ENCODE data around the gene MYO5B.

The MYO5B gene

GRCh38 chr18:49976001-49976400 lies 218.9 kb downstream of the MYO5B start:
- Histone ChIP-seq H3K4me3 (ENCODE audit: low read length) (no peak overlapping the region), H3F3A (ENCODE audit: insufficient read depth, low read length) (no peaks in the 10 kb centered on the region), H3K4me2 (ENCODE audit: low read depth, low read length) (no peak overlapping the region), H3K9me2 (replicated peaks; ENCODE audit: insufficient read depth, low read length) (no peaks in the 10 kb centered on the region), H3K36me3 (replicated peaks; ENCODE audit: insufficient read depth, low read length) (no peaks in the 10 kb centered on the region; the same call in 1 of the 2 replicates), H3K4me1 (ENCODE audit: low read length) (no peaks in the 10 kb centered on the region), H3K27me3 (replicated peaks; ENCODE audit: insufficient read depth, low read length) (no peaks in the 10 kb centered on the region), H3K9ac (ENCODE audit: low read length) (no peak overlapping the region), H4K20me1 (ENCODE audit: insufficient read depth, low read length) (no peaks in the 10 kb centered on the region), H3K9me3 (replicated peaks; ENCODE audit: insufficient read depth, low read length) (no peaks in the 10 kb centered on the region), H3K79me2 (ENCODE audit: low read length) (no peaks in the 10 kb centered on the region), H3K27ac (ENCODE audit: low read length) (no peak overlapping the region), H2AFZ (ENCODE audit: low read length) (no peak overlapping the region)
- no peak for TF ChIP-seq CTCF (IDR thresholded peaks at IDR 0.05; ENCODE audit: low read length)
- no peak for TF ChIP-seq EZH2phosphoT487 (IDR thresholded peaks at IDR 0.05; ENCODE audit: low read length)
- TF ChIP-seq EZH2 (optimal IDR thresholded peaks at IDR 0.05; ENCODE audit: low read depth, low read length): no peak
- DNase-seq: no peak

- no peaks in the 10 kb centered on the region; the same call in 1 of the 2 replicates for H3K36me3 ChIP-seq (replicated peaks; ENCODE audit: insufficient read depth, low read length)
- no peak for DNase-seq
- no peaks in the 10 kb centered on the region for H3K9me3 ChIP-seq (replicated peaks; ENCODE audit: insufficient read depth, low read length)
- no peak overlapping the region for H3K4me2 ChIP-seq (ENCODE audit: low read depth, low read length)
- no peak for TF ChIP-seq EZH2phosphoT487 (IDR thresholded peaks at IDR 0.05; ENCODE audit: low read length)
- no peak for TF ChIP-seq CTCF (IDR thresholded peaks at IDR 0.05; ENCODE audit: low read length)
- no peak for TF ChIP-seq EZH2 (optimal IDR thresholded peaks at IDR 0.05; ENCODE audit: low read depth, low read length)
- H3K79me2 ChIP-seq (ENCODE audit: low read length): no peaks in the 10 kb centered on the region
- H3K4me1 ChIP-seq (ENCODE audit: low read length): no peaks in the 10 kb centered on the region
- H2AFZ ChIP-seq (ENCODE audit: low read length): no peak overlapping the region
- H3F3A ChIP-seq (ENCODE audit: insufficient read depth, low read length): no peaks in the 10 kb centered on the region
- H3K9ac ChIP-seq (ENCODE audit: low read length): no peak overlapping the region
- no peaks in the 10 kb centered on the region for H3K27me3 ChIP-seq (replicated peaks; ENCODE audit: insufficient read depth, low read length)
- no peaks in the 10 kb centered on the region for H3K9me2 ChIP-seq (replicated peaks; ENCODE audit: insufficient read depth, low read length)
- H4K20me1 ChIP-seq (ENCODE audit: insufficient read depth, low read length): no peaks in the 10 kb centered on the region
- no peak overlapping the region for H3K27ac ChIP-seq (ENCODE audit: low read length)
- H3K4me3 ChIP-seq (ENCODE audit: low read length): no peak overlapping the region
These were observed 220.9 kb downstream of the MYO5B start for GRCh38 chr18:49974079-49974478.

- no peak for DNase-seq
- Histone ChIP-seq H3K9ac (ENCODE audit: low read length) (no peak overlapping the region), H3K36me3 (replicated peaks; ENCODE audit: insufficient read depth, low read length) (no peaks in the 10 kb centered on the region; the same call in 1 of the 2 replicates), H3K27ac (ENCODE audit: low read length) (no peak overlapping the region), H3K27me3 (replicated peaks; ENCODE audit: insufficient read depth, low read length) (no peaks in the 10 kb centered on the region), H3K9me2 (replicated peaks; ENCODE audit: insufficient read depth, low read length) (no peaks in the 10 kb centered on the region), H2AFZ (ENCODE audit: low read length) (no peak overlapping the region), H3K79me2 (ENCODE audit: low read length) (no peaks in the 10 kb centered on the region), H3K4me2 (ENCODE audit: low read depth, low read length) (no peak overlapping the region), H3K9me3 (replicated peaks; ENCODE audit: insufficient read depth, low read length) (no peaks in the 10 kb centered on the region), H3K4me1 (ENCODE audit: low read length) (no peaks in the 10 kb centered on the region), H3F3A (ENCODE audit: insufficient read depth, low read length) (no peaks in the 10 kb centered on the region), H3K4me3 (ENCODE audit: low read length) (no peak overlapping the region), H4K20me1 (ENCODE audit: insufficient read depth, low read length) (no peaks in the 10 kb centered on the region)
- no peak for TF ChIP-seq EZH2 (optimal IDR thresholded peaks at IDR 0.05; ENCODE audit: low read depth, low read length)
- no peak for TF ChIP-seq EZH2phosphoT487 (IDR thresholded peaks at IDR 0.05; ENCODE audit: low read length)
- no peak for TF ChIP-seq CTCF (IDR thresholded peaks at IDR 0.05; ENCODE audit: low read length)
These were observed 221.4 kb downstream of the MYO5B start for GRCh38 chr18:49973592-49973991.
